ENCODE measurements around the gene PICALM. TPM values are rescaled to one million over a fixed set of nuclear protein-coding genes. Genes with fewer than 3 reads are reported as not detected.

Gene PICALM
- total and polyA plus RNA-seq, 12 donors, result 33.9 to 217 (median 116) TPM

- Histone ChIP-seq H3K4me3 (no peak overlapping the region), H3K4me1 (replicated peaks in 1 of 2) (peaks cover 4 to 76% of the 10 kb centered on the region in 2 donors), H3K9me3 (replicated peaks in 1 of 3) (no peaks in the 10 kb centered on the region), H3K36me3 (replicated peaks in 1 of 2) (no peaks in the 10 kb centered on the region), H3K27ac (no peak overlapping the region), H3K27me3 (no peaks in the 10 kb centered on the region)
- no peak for TF ChIP-seq CTCF (IDR thresholded peaks at IDR 0.05)
- intact Hi-C loops (cut with DNase I), result loop anchor here (10.0 kb wide), 2 partner anchors 103 to 147 kb away; no protein-coding TSS in a partner anchor
- peak in 2 of 7 donors; percentile 22 to 49 for DNase-seq
- 66 to 82% (median 78%) methylated on average over 9 to 10 of the region's 10 CpGs for WGBS, 4 donors
Measured at GRCh38 chr11:86047275-86047991, 21.5 kb downstream of the PICALM start.

- intact Hi-C loops (cut with DNase I), result loop anchor here (10.0 kb wide), 2 partner anchors 101 to 149 kb away; no protein-coding TSS in a partner anchor
- Histone ChIP-seq H3K27me3 (no peaks in the 10 kb centered on the region), H3K36me3 (replicated peaks in 1 of 2) (no peaks in the 10 kb centered on the region), H3K9me3 (replicated peaks in 1 of 3) (no peaks in the 10 kb centered on the region), H3K4me3 (no peak overlapping the region), H3K27ac (no peak overlapping the region), H3K4me1 (replicated peaks in 1 of 2) (peaks cover 4 to 81% of the 10 kb centered on the region in 2 donors)
- DNase-seq, result no peak
- TF ChIP-seq CTCF (IDR thresholded peaks at IDR 0.05) (no peak), POLR2A (IDR thresholded peaks at IDR 0.05) (no peak)
- WGBS, 4 donors, result 45 to 84% (median 47%) methylated on average over 1 of the region's 1 CpG
Measured at GRCh38 chr11:86046116-86046515, 22.8 kb downstream of the PICALM start.

GRCh38 chr11:86043765-86044503 lies 24.9 kb downstream of the PICALM start:
- Histone ChIP-seq H3K27ac (no peak overlapping the region), H3K9me3 (replicated peaks in 1 of 3) (no peaks in the 10 kb centered on the region), H3K36me3 (replicated peaks in 1 of 2) (no peaks in the 10 kb centered on the region), H3K4me3 (no peak overlapping the region), H3K27me3 (no peaks in the 10 kb centered on the region), H3K4me1 (replicated peaks in 1 of 2) (peaks cover 4 to 74% of the 10 kb centered on the region in 2 donors)
- DNase-seq, result no peak
- intact Hi-C loops (cut with DNase I), result loop anchor here (5.0 to 10.0 kb wide), 3 partner anchors 99 to 153 kb away; no protein-coding TSS in a partner anchor
- no peak for TF ChIP-seq POLR2A (IDR thresholded peaks at IDR 0.05)
- no peak for TF ChIP-seq CTCF (IDR thresholded peaks at IDR 0.05)
- WGBS, 4 donors, result 81 to 85% (median 82%) methylated on average over 9 of the region's 9 CpGs

- TF ChIP-seq POLR2A (IDR thresholded peaks at IDR 0.05) (no peak), CTCF (IDR thresholded peaks at IDR 0.05) (peak; percentile 78 to 99 (median 94))
- intact Hi-C loops (cut with DNase I), result loop anchor here (5.0 to 10.0 kb wide), 3 partner anchors 97 to 155 kb away; no protein-coding TSS in a partner anchor
- Histone ChIP-seq H3K36me3 (replicated peaks in 1 of 2) (no peaks in the 10 kb centered on the region), H3K27ac (no peak overlapping the region), H3K9me3 (replicated peaks in 1 of 3) (no peaks in the 10 kb centered on the region), H3K4me3 (peak overlapping the region in 1 of 4 donors; percentile 31), H3K27me3 (no peaks in the 10 kb centered on the region), H3K4me1 (replicated peaks in 1 of 2) (peaks cover 4 to 62% of the 10 kb centered on the region in 2 donors)
- DNase-seq, result peak; percentile 56 to 85 (median 71)
- 0 to 2% (median 1%) methylated on average over 2 of the region's 2 CpGs for WGBS, 4 donors
Measured at GRCh38 chr11:86041975-86042378, 26.9 kb downstream of the PICALM start.

Measured in adrenal gland (tissue), 12 donors.